Measurements from ENCODE around the gene P2RY6. TPM values are rescaled to one million over a fixed set of nuclear protein-coding genes. Genes with fewer than 3 reads are reported as not detected.

The P2RY6 gene
- total RNA-seq, 4 donors from 2014 or later: 0.38 to 2.2 (median 1.4) TPM

GRCh38 chr11:73234471-73235181, 37.5 kb upstream of the P2RY6 start:
- TF ChIP-seq CTCF (IDR thresholded peaks at IDR 0.05; ENCODE audit: low read depth): no peak

DNA sequence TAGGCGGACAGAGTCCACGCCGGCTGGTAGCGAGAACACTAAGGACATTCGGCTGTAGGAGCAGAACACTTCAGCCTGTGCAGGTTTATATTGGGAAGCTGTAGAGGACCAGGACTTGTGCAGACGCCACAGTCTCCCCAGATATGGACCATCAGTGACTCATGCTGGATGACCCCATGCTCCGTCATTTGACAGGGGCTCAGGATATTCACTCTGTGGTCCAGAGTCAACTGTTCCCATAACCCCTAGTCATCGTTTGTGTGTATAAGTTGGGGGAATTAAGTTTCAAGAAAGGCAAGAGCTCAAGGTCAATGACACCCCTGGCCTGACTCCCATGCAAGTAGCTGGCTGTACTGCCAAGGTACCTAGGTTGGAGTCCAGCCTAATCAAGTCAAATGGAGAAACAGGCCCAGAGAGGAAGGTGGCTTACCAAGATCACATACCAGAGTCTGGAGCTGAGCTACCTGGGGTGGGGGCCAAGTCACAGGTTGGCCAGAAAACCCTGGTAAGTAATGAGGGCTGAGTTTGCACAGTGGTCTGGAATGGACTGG, 36.8 kb upstream of the P2RY6 start:
- TF ChIP-seq CTCF (IDR thresholded peaks at IDR 0.05; ENCODE audit: low read depth): no peak

GRCh38 chr11:73236205-73236765, 35.9 kb upstream of the P2RY6 start:
- TF ChIP-seq CTCF (IDR thresholded peaks at IDR 0.05; ENCODE audit: low read depth): no peak

- TF ChIP-seq CTCF (IDR thresholded peaks at IDR 0.05; ENCODE audit: low read depth): no peak
Measured at GRCh38 chr11:73236854-73237253, 35.3 kb upstream of the P2RY6 start.

DNA sequence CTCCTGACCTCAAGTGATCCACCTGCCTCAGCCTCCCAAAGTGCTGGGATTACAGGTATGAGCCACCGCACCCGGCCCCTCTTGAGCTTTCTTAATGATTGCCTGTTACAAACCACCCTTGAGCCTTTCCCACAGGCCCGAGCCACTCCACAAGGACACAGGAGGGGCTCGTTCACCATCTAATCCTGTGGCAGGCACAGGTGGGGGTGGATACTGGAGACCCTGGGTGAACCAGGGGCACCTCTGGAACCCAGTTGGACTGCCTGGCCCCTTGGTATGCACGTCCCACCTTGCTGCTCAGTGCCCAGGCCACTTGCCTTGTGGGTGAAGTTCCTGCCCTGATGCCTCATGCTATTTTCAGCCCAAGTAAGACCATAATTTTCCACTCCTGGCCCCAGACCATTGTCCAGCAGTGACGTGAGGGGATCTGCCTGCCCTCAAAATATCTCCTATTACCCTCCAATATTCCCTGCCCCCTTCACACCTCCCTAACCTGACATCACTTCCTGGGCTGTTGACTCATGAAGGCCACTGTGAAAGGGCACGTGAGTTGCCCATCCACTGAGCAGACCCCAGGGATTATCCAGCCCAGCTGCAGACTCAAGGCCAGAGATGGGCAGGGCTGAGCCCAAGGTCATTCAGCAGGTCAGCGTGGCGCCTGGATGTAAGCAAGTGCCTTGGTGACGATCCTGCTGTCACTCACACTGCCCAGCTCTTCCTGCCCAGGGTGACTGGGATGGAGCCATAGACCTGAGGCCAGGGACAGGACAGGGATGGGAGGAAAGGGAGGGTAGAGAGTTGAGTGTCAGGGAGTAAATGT, 34.5 kb upstream of the P2RY6 start:
- TF ChIP-seq CTCF (IDR thresholded peaks at IDR 0.05; ENCODE audit: low read depth): no peak

DNA sequence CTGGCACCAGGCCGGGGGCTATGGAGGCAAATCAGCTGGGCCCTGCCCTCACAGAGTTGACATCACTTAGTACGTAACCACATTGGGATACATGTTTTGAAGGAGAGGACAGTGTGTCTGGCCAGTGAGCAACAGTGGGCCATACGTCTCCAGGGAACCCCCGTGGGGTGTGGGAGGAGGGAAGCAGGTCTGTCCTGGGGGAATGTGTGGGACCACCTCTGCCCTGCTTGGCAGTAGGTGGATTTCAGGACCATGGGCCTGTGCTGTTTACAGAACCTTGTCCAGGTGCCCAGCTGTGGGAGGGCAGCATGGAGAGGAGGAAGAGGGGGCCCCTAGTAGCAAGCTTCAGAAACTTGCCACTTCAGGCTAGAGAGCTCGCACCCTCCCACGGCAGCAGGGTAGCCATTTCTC, 33.0 kb upstream of the P2RY6 start:
- TF ChIP-seq CTCF (IDR thresholded peaks at IDR 0.05; ENCODE audit: low read depth): no peak

Measured in subcutaneous adipose tissue (tissue), 4 donors.